OCI-LY7 (cell line): ENCODE results near the gene TNFRSF11A. TPM values are rescaled to one million over a fixed set of nuclear protein-coding genes. Genes with fewer than 3 reads are reported as not detected.
A peak's percentile ranks its signal among the peaks of the same experiment; 100 is the strongest.

ENCODE experiments used
- BruUV-seq: library from RNA; stranded (reverse); fragments of 400-500 nt; replicated peaks from 2 replicates; lab custom pipeline; 2021; lab: Mats Ljungman, UMichigan
- CTCF ChIA-PET: fragments of 300-600 bp; sonication (Branson Sonifier 250); formaldehyde crosslinking; loops from one replicate; lab custom pipeline; 2022; ENCODE audit warnings: antibody characterized with exemption; ENCODE audit not compliant: unreplicated experiment; lab: Charles Lee
- POLR2A ChIA-PET: fragments of 300-600 bp; sonication (Branson Sonifier 250); formaldehyde crosslinking; loops from one replicate; lab custom pipeline; 2022; ENCODE audit warnings: antibody characterized with exemption; lab: Charles Lee
- DNase-seq: peaks from one replicate; pipeline ENCODE4 v3.0.0-alpha.2; 2015; ENCODE audit warnings: low spot score
- H2AFZ ChIP-seq: fragments of 200-600 bp; sonication (generic), shearing (Covaris generic); 2 replicates; pipeline ENCODE4 v1.6.1; 2014; ENCODE audit warnings: mild to moderate bottlenecking, antibody characterized with exemption, low read length, moderate library complexity
- H3K27ac ChIP-seq: fragments of 200-600 bp; sonication (generic); 2 replicates; pipeline ENCODE4 v1.5.1; 2014; ENCODE audit warnings: mixed run types, low read depth, mild to moderate bottlenecking, moderate library complexity, low read length, inconsistent platforms; ENCODE audit not compliant: poor library complexity, severe bottlenecking
- H3K36me3 ChIP-seq: fragments of 200-600 bp; sonication (generic); 2 replicates; pipeline ENCODE4 v1.6.1; 2014; ENCODE audit warnings: mild to moderate bottlenecking, antibody characterized with exemption, low read length, moderate library complexity, mixed read lengths; ENCODE audit not compliant: insufficient read depth
- H3K4me1 ChIP-seq: fragments of 200-600 bp; sonication (generic); 2 replicates; pipeline ENCODE4 v1.5.1; 2014; ENCODE audit warnings: mild to moderate bottlenecking, low read length; ENCODE audit not compliant: insufficient read depth, poor library complexity, severe bottlenecking
- H3K4me2 ChIP-seq: fragments of 200-600 bp; sonication (generic); 2 replicates; pipeline ENCODE4 v1.6.1; 2014; ENCODE audit warnings: mild to moderate bottlenecking, low read length
- H3K4me3 ChIP-seq: fragments of 200-600 bp; sonication (generic); 2 replicates; pipeline ENCODE4 v1.5.1; 2014; ENCODE audit warnings: mild to moderate bottlenecking, low read depth, low read length; ENCODE audit not compliant: poor library complexity, severe bottlenecking
- H3K79me2 ChIP-seq: fragments of 200-600 bp; sonication (generic); 2 replicates; pipeline ENCODE4 v1.6.1; 2016; ENCODE audit warnings: low read depth, mild to moderate bottlenecking, low read length, moderate library complexity, mixed read lengths; ENCODE audit not compliant: insufficient read depth
- H3K9me2 ChIP-seq: fragments of 200-600 bp; sonication (generic); 2 replicates; pipeline ENCODE4 v1.6.1; 2016; ENCODE audit warnings: mild to moderate bottlenecking, low read length, mixed read lengths; ENCODE audit not compliant: insufficient read depth
- H3K9me3 ChIP-seq: fragments of 200-600 bp; sonication (generic); 2 replicates; pipeline ENCODE4 v1.6.1; 2014; ENCODE audit warnings: mild to moderate bottlenecking, mixed run types, low read length, mixed read lengths
- H4K20me1 ChIP-seq: fragments of 200-600 bp; sonication (generic); 2 replicates; pipeline ENCODE4 v1.6.1; 2014; ENCODE audit warnings: mild to moderate bottlenecking, antibody characterized with exemption, low read length, moderate library complexity, mixed read lengths; ENCODE audit not compliant: insufficient read depth
- CTCF ChIP-seq: fragments of 200-600 bp; sonication (generic); conservative IDR thresholded peaks from 2 replicates; pipeline ENCODE4 v1.5.1; 2014; ENCODE audit warnings: mild to moderate bottlenecking, antibody characterized with exemption, low read length, moderate library complexity, mixed read lengths
- EZH2phosphoT487 ChIP-seq: fragments of 200-600 bp; sonication (generic); IDR thresholded peaks from 2 replicates; pipeline ENCODE4 v1.6.1; 2018; ENCODE audit warnings: low read depth, borderline replicate concordance, mild to moderate bottlenecking, mixed run types, antibody characterized with exemption, low read length, moderate library complexity, mixed read lengths
- intact Hi-C: fragments of 100-400 bp; cut with micrococcal nuclease; formaldehyde crosslinking; loops from one replicate; pipeline ENCODE4 v1.10.0; 2022; ENCODE audit not compliant: unreplicated experiment
- total RNA-seq, 2 experiments: library from RNA; depleted of rRNA in 1 of 2; stranded (reverse); fragments of >200 nt in 1 of 2; shearing (Covaris generic) in 1 of 2; gene quantifications; 2 replicates each; pipeline ENCODE4 v1.2.3, GENCODE V29; 2014 to 2022

TNFRSF11A gene
- total RNA-seq, 2 experiments from 2014 or later = not detected

DNA sequence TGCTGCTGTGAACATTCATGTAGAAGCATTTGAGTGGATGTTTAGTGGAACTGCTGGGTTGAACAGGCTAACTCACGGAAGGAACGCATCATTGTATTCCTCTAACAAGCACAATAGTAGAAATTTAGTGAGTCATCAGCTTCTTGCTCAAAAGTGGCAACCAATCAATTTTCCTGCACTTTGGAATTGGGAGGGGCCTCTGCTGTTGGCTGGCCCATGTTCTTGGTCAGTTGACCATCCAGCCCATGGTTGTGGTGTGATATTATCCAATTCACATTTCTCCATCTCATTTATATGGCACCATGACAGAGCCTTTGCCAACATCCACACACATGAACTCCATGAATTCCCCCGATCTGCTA, 95.0 kb downstream of the TNFRSF11A start:
- no peaks in the 10 kb centered on the region for H3K9me2 ChIP-seq
- CTCF ChIA-PET = no interaction called here
- no peak overlapping the region for H3K4me2 ChIP-seq
- H2AFZ ChIP-seq = 0 out of 2 replicates have a peak overlapping the region, but pooled peaks have one; percentile 41
- POLR2A ChIA-PET = interaction anchor here (0.7 kb wide), 1 partner anchor 109 kb away, joined by 3 read pairs; no protein-coding TSS in a partner anchor
- BruUV-seq = no TSS peak
- H3K79me2 ChIP-seq = no peaks in the 10 kb centered on the region
- no peaks in the 10 kb centered on the region for H3K4me1 ChIP-seq
- no peaks in the 10 kb centered on the region for H3K9me3 ChIP-seq
- H3K27ac ChIP-seq = no peak overlapping the region
- TF ChIP-seq CTCF (no peak), EZH2phosphoT487 (no peak)
- no peaks in the 10 kb centered on the region for H3K36me3 ChIP-seq
- no peak overlapping the region for H3K4me3 ChIP-seq
- no peak for DNase-seq
- H4K20me1 ChIP-seq = no peaks in the 10 kb centered on the region
- intact Hi-C loops = no loop called here

GRCh38 chr18:62420513-62421209, 95.6 kb downstream of the TNFRSF11A start:
- H3K4me1 ChIP-seq = no peaks in the 10 kb centered on the region
- H3K79me2 ChIP-seq = no peaks in the 10 kb centered on the region
- BruUV-seq = no TSS peak
- H3K36me3 ChIP-seq = no peaks in the 10 kb centered on the region
- no peak overlapping the region for H3K27ac ChIP-seq
- peak overlapping the region; percentile 41; the same call in 1 of the 2 replicates for H2AFZ ChIP-seq
- ChIA-PET POLR2A (interaction anchor here (0.7 kb wide), 1 partner anchor 108 kb away, joined by 3 read pairs; no protein-coding TSS in a partner anchor), CTCF (interaction anchor here (1.0 kb wide), 1 partner anchor 26 kb away, joined by 3 read pairs; no protein-coding TSS in a partner anchor)
- H3K4me2 ChIP-seq = no peak overlapping the region
- H4K20me1 ChIP-seq = no peaks in the 10 kb centered on the region
- DNase-seq = no peak
- TF ChIP-seq CTCF = no peak
- no peak for TF ChIP-seq EZH2phosphoT487
- no peaks in the 10 kb centered on the region for H3K9me3 ChIP-seq
- H3K9me2 ChIP-seq = no peaks in the 10 kb centered on the region
- intact Hi-C loops = no loop called here
- no peak overlapping the region for H3K4me3 ChIP-seq
